Measurements from ENCODE around the gene HMGCR.

Gene HMGCR

DNA sequence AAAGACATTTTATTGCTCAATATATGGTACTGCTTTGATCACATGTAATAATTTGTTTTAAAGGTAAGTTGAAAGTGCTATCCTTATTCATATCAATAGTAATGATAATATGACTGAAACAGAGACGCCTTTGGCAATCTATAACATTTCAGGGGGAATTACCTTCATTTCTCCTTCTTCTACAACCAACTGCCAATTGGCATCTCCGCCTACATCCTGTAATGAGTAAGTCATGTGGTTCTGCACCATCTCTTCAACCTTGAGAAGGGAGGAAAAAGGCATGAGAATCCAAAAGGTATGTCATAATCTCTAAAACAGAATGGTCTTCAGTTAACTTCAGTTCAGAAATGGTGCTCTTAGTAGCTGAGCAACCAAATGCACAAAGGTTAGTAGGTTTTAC is 52.4 kb downstream of the HMGCR start:
- no peak for DNase-seq

DNA sequence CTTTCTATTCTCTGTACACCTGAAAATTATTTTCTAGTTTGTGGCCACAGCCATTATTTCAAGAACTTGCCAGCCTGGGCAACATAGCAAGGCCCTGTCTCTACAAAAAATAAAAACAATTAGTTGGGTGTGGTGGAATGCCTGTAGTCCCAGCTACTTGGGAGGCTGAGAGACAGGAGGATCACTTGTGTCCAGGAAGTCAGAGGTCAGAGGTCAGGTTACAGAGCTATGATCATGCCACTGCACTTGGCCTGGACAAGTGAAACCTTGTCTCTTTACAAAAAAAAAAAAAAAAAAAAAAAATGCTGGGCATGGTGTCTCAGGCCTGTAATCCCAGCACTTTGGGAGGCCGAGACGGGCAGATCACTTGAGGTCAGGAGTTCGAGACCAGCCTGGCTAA is 58.3 kb downstream of the HMGCR start:
- no peak for DNase-seq

DNA sequence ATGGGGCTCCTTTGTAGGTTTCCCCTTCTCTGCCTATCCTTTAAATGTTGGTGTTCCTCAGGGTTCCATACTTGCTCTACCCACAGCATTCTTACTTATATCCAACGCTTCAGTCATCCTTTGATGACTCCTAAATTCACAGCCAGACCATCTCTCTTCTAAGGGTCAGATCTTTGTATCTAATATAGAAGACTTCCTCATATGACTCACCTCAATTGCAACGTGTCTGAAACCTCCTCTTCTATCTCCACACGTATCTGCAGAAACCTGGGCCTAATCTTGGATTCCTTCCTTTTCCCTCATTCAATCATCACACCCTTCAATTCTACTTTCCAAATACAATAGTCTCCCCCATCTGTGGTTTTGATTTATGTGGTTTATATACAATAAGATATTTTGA is 68.3 kb downstream of the HMGCR start:
- no peak for DNase-seq
